GDM1 (cell line): ENCODE results near the gene COL8A2.
A peak's percentile ranks its signal among the peaks of the same experiment; 100 is the strongest.
"Not testable (repeated sequence)": the region's sequence is repeated elsewhere in the genome, so short reads cannot be mapped to it uniquely, and the experiment has no call there.

Source experiments
- DNase-seq: peaks from one replicate; lab custom pipeline; 2025; lab: John Stamatoyannopoulos, UW

The COL8A2 gene

GRCh38 chr1:36125129-36125991 lies at the start of gene COL8A2:
Gene COL8A2 (minus strand): TSS chr1:36125222. CDS start chr1:36100242, 24,980 bp downstream.
- no peak for DNase-seq

DNA sequence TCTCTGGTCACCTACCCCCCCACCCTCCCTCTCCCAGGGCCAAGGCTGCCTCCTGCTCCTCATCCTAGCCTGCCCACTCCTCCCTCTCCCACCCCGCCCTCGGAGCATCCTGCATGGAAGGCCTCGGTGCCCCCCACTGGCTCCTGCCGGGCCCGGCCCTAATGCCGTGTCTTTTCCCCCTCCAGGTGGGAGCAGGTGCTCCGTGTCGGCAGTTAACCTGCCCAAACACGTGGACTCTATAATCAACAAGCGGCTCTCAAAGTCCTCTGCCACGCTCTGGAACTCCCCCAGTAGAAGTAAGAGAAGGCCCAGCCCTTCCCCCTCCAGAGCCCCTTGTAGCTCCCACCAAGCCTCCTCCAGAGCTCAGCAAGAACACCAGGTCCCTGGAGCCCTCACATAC lies 49.7 kb upstream of the COL8A2 start:
- DNase-seq = no peak

DNA sequence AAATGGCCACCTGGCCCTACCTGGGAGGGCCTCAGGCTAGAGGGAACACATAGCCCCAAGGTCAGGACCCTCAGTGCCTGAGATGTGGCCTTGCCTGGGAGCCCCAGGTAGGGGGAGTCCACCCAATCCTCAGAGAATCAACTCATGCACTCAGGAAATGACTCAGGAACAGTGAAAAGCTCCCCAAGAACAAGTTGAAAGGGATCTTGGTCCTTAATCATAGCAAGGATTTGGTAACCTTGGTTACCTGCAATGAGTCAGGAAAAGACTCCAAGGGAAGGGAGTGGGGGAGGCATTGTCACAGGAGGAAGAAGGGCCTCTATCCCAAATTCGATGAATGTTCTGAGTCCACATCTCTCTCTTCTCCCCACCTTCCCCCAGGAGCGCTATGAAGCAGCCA lies 48.0 kb upstream of the COL8A2 start:
- no peak for DNase-seq

- DNase-seq = no peak
These were observed 47.2 kb upstream of the COL8A2 start for GRCh38 chr1:36172017-36172747.

DNA sequence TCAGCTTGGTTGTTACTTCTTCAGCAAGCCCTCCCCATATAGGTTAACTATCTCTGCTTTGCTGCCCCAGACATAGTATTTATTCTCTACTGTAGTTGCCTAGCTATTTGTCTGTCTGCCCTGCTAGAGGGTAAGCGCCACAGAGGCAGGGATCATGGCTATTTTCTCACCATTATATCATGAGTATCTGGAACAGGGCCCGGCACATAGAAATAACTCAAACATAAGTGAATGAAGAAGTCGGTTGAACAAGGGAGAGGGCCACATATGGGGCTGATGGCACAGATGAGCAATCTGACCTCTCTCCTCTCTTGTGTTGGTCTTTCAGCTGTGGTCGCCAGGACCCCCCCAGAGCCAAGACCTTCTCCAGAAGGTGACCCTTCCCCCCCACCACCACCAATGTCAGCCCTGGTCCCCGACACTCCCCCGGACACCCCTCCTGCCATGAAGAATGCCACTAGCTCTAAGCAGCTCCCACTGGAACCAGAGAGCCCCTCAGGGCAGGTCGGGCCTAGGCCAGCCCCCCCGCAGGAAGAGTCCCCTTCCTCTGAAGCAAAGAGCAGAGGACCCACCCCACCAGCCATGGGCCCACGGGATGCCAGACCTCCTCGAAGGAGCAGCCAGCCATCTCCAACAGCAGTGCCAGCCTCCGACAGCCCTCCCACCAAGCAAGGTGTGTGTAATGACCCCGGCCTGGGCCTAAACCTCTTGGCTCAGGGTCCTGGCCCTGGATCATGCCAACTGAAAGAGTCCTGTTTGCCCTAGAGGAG lies 45.8 kb upstream of the COL8A2 start:
- DNase-seq = no peak

DNA sequence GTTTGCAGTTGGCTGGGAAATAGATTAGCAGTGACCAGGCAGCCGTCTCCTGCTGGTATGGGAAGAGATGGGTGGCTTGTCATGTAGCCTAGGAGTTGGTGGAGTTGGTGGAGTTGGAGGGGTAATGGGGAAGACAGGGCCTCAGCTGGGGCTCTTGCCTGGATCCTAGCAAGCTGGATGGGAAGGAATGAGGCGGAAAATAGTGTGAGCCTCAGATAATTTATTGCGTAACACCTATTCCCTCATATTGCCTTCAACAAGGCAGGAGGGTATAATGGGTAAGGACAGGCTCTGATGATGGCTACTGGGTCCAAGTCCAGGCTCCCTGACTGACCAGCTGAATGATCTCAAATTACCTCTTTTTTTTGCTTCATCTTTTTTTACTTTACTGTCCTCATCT lies 43.5 kb upstream of the COL8A2 start:
- DNase-seq = no peak

DNA sequence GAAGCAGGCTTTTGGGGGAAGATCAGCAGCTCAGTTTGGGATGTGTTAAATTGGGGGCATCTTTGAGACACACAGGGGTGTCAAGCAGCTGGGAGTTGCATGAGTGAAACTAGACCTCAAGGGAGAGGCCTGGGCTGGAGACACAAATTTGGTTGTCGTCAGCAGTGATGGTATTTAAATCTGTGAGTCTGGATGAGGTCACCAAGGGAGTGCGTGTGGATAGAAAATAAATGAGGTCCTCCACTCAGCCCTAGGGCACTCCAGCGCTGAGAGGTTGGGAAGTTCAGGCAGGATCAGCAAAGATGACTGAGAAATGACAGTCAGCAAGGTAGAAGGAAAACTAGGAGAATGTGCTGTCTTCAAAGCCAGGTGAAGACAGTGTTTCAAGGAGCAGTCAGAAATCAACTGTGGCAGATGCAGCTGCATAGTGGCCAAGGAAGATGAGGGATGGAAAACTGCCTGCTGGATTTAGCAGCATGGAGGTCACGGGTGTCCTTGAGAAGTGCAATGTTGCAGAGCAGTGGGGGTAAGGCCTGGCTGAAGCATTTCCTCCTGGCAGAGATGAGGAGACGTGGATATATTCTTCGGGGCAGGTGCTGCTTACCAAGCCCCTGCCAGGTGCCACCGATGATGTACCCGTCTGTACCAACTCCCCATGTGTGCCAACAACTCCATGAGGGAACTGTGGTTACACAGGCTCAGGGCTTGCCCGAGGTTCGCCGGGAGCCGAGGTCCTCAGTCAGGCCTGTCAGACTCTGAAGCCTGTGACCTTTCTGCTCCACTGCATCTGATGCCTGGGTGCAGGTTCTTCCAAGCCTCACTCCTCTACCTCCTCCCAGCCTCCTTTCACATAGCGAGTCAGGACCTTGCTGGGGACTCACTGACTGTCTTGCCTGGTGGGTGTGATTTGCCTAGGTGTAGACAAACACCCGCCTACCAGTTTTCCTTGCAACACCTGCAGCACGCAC lies 42.2 kb upstream of the COL8A2 start:
- DNase-seq = no peak

DNA sequence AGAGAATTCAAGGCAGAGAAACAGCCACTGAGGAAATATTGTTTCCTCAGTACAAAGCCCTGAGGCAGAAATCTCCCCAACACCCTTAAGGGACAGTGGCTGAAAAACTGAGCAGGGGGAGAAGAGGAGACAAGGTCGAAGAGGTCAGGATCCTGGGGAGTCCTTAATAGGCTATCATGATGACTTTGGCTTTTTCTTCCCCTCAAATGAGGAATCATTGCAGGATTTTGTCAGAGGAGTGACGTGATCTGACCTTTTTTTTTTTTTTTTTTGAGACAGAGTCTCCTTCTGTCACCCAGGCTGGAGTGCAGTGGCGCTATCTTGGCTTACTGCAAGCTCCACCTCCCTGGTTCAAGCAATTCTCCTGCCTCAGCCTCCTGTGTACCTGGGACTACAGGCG lies 41.1 kb upstream of the COL8A2 start:
- no peak for DNase-seq

DNA sequence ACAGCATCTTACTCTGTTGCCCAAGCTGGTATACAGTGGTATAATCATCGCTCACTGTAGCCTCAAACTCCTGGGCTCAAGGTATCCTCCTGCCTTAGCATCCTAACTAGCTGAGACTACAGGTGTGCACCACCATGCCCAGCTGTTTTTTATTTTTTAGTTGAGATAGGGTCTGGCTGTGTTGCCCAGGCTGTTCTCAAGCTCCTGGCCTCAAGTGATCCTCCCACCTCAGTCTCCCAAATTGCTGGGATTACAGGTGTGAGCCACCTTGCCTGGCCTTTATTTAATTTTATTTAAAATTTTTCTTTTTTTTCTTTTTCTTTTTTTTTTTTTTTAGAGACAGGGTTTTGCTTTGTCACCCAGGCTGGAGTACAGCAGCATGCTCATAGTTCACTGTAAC lies 40.1 kb upstream of the COL8A2 start:
- no peak for DNase-seq

DNA sequence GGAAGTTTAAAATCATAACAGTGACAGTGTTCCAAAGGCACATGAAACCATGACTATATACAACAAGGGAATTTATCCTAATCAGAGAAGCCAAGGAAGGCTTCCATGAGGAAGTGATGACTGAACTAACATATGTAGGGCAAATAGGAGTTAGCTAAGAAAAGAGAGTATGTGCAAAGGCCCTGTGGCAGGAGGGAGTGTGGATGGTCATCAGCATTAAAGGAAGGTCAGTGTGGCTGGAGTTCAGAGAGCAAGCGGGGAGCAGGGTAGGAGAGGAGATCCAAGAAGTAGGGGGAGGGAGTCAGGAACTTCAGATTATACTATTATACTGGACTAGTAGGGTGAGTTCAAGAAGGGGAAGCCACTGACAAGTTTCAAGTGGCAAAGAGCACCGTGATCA lies 39.3 kb upstream of the COL8A2 start:
- DNase-seq = no peak

DNA sequence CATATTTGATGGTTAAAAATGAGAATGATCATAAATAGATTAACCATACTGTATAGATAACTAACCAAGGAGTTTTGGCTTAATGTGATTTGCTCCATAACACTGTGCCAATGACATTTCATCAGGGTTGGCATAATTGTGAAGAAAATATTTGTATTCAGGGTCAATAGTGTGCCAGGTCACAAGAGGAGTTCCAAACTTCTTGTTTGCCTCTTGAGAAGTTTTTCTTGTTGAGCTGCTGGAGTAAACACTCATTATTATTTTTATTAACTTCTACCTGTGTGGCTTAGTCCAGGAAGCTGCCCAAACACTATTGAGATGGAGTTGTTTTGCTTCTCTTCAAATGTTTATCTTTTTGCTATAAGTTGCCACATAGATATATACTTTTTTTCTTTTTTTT lies 38.4 kb upstream of the COL8A2 start:
- no peak for DNase-seq

GRCh38 chr1:36162680-36163239 lies 37.7 kb upstream of the COL8A2 start:
- no peak for DNase-seq

DNA sequence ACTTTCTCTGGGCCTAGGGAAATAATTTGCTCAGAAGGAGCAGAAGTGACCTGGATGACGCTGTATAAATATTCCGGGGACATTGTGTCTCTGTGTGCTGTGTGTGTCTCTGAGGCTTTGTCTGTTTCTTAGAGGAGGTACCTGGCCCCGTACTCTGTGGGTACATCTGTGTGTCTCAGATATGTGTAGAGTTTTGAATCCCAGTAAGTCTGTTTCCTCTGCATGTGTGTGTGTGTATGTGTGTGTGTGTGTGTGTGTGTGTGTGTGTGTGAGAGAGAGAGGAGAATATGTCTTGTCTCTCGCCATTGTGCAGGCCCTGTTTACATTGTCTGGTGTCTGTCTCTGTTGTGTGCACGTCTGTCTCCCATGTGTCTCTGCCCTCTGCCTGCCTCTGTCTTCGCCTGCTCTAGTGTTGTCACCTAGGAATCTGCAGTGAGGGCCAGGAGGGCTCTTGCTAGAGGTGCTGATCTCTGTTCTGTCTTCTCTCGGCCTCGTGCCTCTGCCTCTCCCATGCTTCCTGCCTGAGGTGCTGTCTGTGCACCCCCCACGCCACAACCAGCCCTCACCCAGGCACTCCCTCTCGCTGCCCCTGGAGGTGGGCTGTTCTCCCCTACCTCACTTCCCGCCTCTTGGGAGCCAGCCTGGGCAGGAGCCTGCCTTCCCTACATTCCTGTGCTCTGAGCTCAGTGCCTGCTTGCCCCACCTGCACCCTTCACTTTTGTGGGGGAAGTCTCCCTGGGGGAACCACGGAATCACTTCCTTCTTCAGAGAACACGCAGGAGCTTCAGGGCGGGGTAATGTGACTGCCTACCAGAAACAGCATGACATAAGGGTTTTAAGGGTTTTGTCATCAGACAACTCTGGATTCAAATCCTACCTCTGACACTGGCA lies 36.9 kb upstream of the COL8A2 start:
- DNase-seq = peak; percentile 21

DNA sequence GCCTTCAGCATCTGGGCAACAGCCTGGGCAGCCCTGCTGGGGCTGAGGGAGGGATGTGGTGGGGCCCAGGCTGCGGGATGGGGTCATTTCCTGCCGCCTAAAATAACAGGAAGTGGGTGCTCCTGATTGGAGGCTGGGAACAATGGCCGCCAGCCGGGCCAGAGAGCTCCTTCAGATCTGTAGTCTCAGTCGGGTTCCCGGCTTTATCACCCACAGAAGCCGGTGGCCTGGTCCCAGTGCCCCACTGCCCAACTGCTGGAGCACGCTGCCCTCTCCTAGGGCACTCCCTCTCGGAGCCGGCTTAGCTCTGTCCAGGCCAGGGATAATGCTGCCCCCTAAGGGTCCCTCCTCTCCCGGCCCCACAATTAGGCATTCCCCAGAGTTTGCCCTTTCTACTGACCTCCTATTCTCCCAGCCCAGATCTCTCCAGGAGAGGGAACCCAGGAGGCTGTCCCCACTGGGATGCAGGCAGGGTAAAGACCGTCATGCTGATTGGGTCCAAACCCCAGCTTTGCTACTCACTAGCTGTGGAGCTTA lies 36.0 kb upstream of the COL8A2 start:
- peak; percentile 69 for DNase-seq

- no peak for DNase-seq
These were observed 35.4 kb upstream of the COL8A2 start for GRCh38 chr1:36160388-36160948.

DNA sequence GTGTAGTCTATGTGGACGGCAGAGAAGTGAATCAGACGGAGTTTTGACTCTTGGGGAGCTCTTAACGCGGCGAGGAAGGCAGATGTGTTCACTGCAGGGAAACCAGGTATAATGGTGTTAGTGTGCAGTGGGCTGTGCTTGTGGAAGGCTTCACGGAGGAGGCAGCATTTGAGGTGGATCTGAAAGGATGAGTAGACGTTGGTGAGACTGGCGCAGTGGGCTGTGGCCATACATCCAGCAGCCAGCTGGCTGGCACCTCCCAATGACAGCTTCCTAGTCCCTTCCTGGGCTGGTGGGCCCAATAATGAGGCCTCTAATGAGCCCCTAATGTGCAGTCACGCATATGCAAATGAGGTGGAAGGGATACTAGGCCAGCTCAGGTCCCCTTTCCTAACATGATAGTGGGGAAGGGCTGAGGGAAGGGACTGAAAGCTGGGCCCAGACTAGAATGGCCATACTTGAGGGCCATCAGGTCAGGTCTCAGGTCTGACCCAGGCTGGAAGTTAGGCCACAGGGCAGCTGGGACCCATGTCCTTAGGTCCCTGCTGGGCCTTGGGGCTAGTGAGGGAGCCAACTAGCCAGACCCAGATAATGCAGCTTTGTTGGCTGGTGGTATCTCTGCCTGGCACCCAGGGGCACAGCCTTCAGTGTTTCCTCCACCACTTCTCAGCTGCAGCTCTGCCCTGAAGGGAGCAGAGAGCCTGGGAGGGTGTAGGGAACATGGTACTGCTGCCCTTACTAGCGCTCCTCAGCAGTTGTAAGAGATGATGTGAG lies 34.8 kb upstream of the COL8A2 start:
- no peak for DNase-seq

- DNase-seq = not testable (repeated sequence)
These were observed 33.8 kb upstream of the COL8A2 start for GRCh38 chr1:36158827-36159252.

DNA sequence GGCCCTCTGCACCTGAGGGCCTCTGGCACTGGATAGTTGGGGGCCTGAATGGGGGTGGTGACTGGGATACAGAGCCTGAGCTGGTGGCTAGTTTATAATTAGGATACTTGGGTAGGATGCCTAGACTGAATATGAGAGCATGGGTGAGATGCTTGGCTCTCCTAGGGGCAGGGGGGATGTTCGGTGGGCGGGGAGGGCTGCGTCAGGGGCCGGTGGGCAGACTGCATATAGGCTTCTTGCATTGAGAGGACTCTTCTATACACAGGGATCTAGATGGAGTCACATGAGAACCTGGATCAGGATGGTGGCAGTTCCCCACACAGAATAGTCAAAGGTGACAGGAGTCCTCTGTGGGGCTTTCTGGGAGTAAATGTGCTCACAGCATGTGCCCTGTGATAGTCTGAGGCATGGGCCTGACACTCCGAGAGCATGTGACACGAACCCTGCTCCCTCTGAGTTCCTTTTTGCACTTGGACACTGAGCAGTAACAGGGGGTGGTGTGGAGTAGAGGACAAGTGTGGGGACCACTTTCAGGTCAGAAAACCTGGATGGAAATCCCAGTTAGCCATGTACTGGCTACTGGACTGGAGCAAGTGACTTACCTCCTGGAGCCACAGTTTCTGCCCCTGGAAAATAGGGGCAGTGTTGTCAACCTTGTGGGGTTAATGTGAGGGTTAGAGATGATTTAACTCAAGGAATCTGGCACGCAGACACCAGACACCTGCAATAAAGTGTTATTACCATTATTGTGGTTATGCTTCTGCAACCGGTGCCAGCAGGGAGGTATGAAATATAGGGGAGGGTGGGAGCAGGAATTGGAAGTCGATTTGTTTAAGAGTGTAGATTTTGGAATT lies 33.2 kb upstream of the COL8A2 start:
- DNase-seq = no peak
